ENCODE results near the gene CLCA2. TPM values are rescaled to one million over a fixed set of nuclear protein-coding genes. Genes with fewer than 3 reads are reported as not detected.
"Not testable (repeated sequence)": the region's sequence is repeated elsewhere in the genome, so short reads cannot be mapped to it uniquely, and the experiment has no call there.

Gene CLCA2
- polyA plus RNA-seq, 12 donors: 0.14 to 46.8 (median 9.0) TPM; not detected in 7

DNA sequence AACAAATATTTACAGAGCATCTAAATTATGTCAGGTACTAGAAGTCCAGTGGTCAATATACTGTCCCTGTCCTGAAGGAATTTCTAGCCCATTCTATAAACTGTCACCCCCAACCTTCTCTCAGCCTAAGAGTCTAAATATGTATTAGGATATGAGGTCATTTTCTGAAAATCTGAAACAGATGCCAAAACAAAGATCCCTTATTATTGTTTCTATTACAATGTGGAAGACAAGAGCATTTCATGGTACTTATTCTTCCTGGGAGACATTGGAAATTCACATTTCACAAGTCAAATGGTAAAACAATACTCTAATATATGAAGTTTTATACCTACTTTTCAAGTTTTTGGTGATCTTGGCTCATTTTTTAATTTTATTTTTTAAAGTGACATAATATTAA is 47.3 kb downstream of the CLCA2 start:
- DNase-seq: no peak

DNA sequence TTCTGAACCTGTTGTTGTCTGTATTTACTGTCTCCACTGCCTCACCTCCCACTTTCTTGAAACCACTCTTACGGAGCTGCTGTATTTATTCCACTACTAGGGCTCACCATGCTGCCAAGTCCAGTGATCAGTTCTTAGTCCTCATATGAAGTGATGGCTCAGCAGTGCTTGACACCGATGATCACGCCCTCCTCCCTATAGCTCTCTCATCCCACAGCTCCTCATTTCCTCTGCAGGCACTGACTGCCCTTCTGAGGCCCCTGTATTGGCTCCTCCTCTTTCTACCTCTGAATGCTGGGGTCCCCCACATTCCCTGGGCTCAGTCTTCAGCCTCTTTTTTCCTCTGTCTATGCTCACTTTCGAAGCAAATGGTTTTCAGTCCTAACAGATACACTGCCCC is 48.2 kb downstream of the CLCA2 start:
- DNase-seq: no peak

- DNase-seq: no peak
These were observed 48.8 kb downstream of the CLCA2 start for GRCh38 chr1:86472767-86473166.

DNA sequence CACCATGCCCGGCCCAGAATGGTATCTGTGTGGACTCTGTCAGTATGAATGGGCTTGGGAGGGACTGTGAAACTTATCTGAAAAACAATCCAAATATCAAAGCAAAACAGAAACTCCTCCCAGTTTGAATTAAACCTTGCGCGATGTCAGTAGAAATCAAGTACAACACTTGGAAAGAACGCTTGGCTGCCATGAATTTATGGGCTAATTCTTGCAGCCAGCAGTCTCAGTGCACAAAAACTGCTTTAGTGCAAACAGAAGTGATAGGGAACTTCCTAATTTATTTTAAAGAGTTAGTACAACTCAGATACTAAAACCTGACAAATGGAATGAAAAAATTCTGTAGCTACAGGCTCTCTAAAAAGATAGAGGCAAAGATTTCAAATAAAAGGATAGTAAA is 53.3 kb downstream of the CLCA2 start:
- peak; percentile 16 for DNase-seq

DNA sequence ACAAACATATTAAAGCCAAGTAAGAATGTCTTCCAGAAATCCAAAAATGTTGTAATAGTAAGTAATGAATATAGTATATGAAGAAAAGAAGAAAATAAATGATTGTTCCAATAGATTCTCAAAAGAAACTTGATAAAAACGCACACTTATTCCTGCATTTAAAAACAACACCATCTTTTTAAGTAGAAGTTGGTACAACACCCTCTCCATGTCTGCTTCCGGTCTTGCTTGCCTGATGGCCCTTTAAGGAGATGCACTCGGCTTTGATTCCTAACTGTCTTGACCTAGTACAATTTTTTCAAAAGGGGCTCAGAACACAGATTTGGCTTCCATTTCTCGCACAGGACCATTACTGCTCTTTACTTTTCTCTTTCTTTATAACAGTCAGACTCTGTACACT is 53.7 kb downstream of the CLCA2 start:
- DNase-seq: peak; percentile 14

DNA sequence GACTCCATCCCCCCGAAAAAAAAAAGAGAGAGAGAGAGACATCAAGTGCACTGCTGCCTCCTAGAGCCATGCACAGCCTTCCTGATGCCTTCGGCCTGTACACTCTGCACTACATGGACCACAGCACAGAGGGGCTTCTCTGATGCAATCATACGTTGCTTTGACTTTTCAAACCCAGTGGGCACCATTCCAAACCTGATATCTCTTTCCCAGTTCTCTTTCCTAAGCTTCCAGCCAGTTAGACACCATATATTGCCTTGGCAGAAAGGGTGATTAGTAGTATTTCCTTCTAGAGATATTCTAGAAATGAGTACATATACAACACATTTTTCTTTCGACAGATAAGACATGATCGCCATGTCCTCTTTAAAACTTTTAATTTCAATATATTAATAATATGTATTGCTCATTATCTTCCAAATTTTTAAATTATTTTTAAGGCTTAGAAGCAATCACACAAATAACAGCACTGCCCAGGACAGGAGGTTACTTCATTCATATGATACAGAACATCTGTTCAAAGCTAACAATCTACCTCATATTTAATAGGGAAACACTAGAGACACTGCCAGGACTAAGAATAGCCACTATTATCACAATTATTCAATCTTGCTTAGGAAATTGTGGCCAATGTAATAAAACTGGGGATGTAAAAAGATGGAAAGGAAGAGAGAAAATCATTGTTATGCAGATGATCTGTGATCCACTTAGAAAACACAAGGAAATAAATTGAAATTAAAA is 54.6 kb downstream of the CLCA2 start:
- no peak for DNase-seq

DNA sequence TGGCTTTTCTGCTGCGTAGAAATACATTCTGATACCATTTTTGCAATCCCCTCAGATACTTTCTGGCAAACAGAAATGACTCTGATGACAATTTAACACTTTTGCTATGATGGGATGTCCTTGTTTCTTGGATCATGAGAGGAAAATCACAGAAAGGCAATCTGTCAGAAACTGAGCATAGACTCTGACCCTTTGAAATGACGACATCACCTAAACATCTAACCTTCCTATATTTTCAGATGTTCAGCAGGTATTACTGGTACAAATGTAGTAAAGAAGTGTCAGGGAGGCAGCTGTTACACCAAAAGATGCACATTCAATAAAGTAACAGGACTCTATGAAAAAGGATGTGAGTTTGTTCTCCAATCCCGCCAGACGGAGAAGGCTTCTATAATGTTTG is 58.0 kb downstream of the CLCA2 start:
- no peak for DNase-seq

DNA sequence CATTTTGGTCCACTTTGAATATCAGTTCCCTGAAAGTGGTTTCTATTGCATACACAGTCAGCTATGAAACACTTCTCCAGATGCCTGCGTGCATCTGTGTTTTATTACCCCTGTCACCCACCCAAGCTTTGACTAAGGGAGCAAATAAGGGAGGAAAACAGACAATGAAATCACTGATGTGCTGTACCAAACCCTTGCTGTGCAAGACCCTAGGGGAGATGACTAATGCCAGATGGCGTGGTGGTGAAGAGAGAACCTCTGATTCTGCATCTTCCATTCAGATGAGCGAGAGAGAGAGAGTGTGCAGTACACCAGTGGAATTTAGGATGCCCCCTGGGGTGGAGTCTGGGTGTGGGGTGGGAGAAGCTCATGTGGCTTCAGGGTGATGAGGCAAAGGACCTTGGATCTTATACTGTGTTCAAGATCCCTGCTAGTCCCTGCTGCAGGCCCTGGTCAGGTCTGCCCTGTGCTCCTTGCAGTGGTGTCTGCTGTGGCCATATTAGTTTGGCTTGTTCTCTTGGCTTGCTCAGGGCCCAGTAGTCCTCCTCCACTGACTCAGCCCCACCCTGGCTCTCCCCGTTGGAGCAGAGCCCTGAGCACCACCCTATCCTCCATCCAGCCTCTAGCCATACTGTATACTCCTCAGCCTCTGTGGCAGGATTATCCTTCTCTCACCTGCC is 63.3 kb downstream of the CLCA2 start:
- peak; percentile 85 for DNase-seq

GRCh38 chr1:86487811-86488141 is 63.8 kb downstream of the CLCA2 start:
- no peak for DNase-seq

DNA sequence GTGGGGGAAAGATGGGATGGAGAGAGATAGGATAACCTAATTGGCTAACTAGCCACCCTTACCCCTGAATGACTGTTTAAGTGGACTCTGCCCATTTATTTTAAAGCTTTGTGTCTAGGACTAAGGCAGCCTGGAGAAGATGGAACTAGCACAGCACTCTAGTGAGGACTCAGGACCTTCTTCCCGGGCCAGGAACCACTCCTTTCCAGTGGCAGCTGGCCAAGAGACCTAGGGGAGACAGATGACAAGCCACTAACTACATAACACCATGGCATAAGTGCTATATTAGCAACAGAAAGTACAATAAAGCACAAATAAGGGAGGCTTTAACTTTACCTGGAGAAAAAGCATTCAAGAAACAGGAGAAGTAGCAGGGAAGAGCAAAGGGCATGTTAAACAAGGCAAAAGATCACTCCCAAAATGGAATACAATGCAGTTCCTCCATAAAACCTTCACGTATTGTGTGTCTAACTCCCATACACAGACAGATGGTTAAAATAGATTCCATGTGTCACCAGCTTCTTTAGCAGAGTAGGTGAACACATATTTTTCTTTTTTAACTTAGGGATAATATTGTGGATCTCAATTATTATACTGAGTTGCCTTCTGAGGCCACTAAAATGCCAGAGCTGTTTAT is 65.4 kb downstream of the CLCA2 start:
- no peak for DNase-seq

DNA sequence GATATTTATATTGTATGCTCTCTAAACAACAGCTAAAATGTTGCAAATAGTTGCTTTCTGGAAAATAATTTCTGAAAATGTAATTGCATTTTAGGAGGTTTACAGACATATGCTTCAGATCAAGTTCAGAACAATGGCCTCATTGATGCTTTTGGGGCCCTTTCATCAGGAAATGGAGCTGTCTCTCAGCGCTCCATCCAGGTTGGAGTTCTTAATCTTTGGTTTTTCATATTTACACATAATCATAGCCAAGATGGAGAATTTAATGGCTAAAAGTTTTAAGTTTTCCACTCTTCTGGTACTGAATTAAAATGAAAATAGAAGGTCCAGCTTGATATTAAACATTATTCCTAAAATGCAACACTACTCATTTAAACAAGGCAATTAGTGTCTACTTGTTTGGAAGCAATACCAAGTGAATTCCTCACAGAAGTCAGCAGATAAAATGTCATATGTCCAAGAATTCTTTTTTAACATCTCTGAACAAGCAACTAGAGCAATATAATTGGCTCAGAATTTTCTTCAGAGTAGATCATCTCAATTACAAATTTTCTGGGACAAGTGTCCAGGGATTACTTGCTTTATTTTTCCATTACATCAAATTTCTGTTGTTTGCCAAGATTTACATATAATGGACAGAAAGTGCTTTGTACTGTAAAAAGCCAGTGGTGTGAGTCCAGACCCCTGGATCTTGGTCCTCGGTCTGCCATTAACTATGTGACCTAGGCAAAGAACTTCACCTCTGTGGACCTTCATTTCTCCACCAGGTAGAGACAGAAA is 67.4 kb downstream of the CLCA2 start:
- DNase-seq: peak; percentile 79

- DNase-seq: no peak
These were observed 74.3 kb downstream of the CLCA2 start for GRCh38 chr1:86498281-86498680.

DNA sequence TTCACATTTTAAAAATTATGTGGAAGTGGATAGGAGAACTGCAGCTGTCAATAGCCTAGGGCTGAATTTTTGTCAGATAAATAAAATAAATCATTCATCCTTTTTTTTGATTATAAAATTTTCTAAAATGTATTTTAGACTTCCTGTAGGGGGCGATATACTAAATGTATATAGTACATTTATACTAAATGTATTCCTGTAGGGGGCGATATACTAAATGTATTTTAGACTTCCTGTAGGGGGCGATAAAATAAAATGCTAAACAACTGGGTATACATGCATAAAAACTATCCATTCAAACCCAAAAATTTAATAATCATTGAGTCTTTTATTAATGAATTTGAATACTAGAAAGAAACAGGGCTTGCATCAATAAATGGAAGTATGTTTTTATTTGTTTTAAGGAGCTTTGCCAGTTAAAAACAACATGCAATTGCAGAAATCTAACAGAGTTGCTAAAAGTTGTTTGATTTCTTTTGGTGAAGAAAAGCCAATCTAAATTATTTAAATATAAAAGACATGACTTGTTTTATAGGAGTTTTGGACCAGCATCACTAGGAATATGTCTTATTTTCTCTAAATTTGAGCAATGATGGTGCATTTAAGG is 76.1 kb downstream of the CLCA2 start:
- no peak for DNase-seq

DNA sequence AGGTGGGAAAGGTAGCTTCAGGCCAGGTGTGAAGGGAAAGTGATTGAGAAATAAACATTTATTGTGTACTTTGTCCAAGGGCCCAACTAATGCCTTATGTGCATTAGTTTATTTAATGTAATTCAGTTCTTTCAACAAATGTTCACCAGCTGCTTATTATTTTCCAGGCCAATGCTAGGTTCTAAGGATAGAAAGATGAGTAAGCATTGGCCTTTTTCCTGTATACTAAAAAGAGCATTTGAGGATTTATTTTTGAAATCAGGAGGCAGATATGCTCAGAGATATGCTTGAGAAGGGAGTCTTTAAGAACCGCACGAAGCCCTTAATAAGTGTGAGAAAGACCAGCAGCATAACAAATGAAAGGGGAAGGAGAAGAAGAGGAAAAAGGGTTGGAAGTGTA is 76.7 kb downstream of the CLCA2 start:
- DNase-seq: no peak

GRCh38 chr1:86502125-86502646 is 78.2 kb downstream of the CLCA2 start:
- not testable (repeated sequence) for DNase-seq

DNA sequence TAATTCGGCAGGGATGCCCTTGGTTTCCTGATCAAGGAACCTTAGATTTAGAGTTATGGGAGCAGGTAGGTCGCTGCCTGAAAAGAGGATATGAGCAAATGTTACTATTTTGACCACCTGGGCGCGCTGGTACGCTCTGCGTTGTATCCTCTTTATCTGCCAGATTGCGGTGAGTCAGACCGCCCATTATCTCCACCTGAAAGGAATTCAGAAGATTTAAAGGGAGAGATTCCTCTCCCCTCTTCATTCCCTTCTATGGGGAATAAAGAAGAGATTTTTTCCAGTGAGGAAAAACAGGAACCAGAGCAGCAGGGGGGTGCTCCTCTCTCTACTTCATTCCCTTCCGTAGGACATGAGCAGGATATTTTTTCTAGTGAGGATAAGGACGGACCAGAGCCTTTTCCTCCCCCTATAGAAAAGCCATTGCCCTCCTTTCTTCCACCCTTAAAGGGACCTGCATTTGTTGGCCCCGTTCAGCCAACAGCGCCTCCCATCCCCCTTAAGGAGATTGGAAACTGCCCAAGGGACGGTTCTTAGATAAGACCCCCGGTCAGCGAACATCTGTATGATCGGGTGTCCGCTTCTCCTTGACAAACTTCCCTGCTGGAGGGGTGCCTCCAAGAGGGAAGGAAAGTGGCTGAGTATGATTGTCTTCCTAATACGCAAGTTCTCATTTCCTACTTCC is 78.9 kb downstream of the CLCA2 start:
- DNase-seq: no peak

DNA sequence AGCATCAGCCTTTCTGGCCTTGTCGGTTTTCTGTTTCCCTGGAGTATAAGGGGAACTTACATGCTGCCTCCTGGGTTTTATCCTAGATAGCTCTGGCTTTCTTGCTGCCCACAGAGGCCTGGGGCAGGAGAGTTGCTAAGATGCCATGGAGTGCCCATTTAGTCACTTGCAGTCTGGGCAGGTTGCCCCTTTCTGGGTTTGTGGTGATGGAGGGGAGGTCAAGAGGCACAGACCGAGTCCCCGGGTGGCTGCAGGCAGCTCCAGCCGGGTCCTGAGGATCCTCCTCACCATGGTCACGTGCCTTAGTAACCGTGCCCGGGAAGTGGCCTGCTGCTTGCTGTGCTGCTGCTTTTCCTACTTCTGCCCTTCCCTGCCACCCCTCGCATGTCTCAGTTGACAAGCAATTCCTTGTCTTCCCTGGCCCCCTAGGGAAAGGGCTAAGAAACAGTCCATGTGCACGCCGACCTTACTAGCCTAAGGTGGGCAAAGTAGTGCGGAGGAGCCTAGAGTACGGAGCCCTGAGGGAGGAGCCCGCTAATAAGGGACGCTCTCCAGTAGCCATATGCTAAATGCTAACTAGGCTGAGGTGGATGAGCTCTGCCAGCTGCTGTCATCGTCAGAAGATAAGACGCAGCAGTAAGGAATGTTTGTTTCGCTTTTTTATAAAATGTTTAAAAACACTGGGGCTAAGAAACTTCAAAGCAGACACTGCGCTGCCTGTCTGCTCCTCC is 79.6 kb downstream of the CLCA2 start:
- no peak for DNase-seq

DNA sequence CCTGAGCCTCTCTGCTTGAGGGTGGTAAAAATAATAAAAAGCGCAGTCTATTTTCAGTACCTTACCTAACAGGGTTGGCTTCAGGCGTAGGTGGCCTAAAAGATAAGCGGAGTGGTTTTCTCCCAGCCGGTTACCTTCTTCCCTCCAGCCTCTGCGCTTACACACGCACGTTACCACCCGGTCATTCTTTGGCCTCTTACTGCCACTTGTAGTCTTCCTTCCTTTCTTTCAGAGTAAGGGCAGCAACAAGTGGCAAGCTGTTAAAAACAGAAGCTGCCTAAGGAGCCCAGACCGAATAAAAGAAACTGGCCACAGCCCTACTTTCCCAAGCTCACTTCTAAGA is 80.1 kb downstream of the CLCA2 start:
- DNase-seq: no peak

- no peak for DNase-seq
These were observed 81.1 kb downstream of the CLCA2 start for GRCh38 chr1:86504895-86505563.

DNA sequence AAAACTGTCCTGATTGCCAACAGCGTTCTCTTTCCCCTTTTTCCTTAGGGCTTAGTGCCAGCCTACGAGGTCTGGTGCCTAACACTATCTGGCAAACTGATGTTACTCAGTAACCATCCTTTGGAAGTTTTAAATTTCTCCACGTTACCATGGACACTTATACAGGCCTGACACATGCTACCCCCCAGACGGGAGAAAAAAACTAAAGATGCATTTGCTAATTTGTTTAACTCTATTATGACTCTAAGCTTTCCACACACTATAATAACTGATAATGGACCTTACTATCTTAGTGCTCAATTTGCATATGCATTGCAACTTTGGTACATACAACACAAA is 81.6 kb downstream of the CLCA2 start:
- no peak for DNase-seq
